HepG2 (cell line): ENCODE results near the gene ARG2. TPM values are rescaled to one million over a fixed set of nuclear protein-coding genes. Genes with fewer than 3 reads are reported as not detected.

ENCODE experiments used
- ATAC-seq: fragments of 200-7000 bp; cut with Tn5 transposase; 3 replicates; pipeline ENCODE4 v1.9.1; 2020; ENCODE audit warnings: mild to moderate bottlenecking, moderate library complexity
- BruUV-seq: library from RNA; stranded (reverse); fragments of 400-500 nt; replicated peaks from 2 replicates; lab custom pipeline; 2021; lab: Mats Ljungman, UMichigan
- CTCF ChIA-PET: fragments of 300-600 bp; formaldehyde crosslinking; extraction: SDS; loops from one replicate; lab custom pipeline; 2021; ENCODE audit warnings: low total read pairs, inconsistent platforms, low intra/inter-chr PET ratio; lab: Yijun Ruan, JAX
- POLR2A ChIA-PET: fragments of 350-600 bp; sonication (Branson Sonifier 250); formaldehyde crosslinking; loops from one replicate; lab custom pipeline; 2020; ENCODE audit warnings: antibody characterized with exemption, inconsistent platforms; lab: Yijun Ruan, JAX
- DNase-seq: peaks from one replicate; pipeline ENCODE4 v3.0.0-alpha.2; 2015; ENCODE audit warnings: low spot score
- FAIRE-seq: peaks from 3 replicates; lab custom pipeline; 2011; peaks lifted over from hg19 to GRCh38; lab: Jason Lieb, UNC
- H2AFZ ChIP-seq: one replicate; pipeline ENCODE4 v1.6.1; 2011; ENCODE audit warnings: low read length, inconsistent platforms
- H3K27ac ChIP-seq: fragments of 300-600 bp; 3 replicates; pipeline ENCODE4 v1.8.0; 2011; ENCODE audit warnings: mixed run types, mild to moderate bottlenecking, mixed read lengths, low read length, inconsistent platforms; ENCODE audit not compliant: insufficient read depth; ENCODE audit errors: extremely low read length
- H3K27me3 ChIP-seq, 2 experiments: fragments of 200-600 bp in 1 of 2; 2 replicates in 1 of 2; 3 replicates in 1 of 2; pipeline versions ENCODE4 v1.6.0 to v1.8.0; 2011; ENCODE audit warnings: low read length in 2 of 2, mild to moderate bottlenecking in 2 of 2, moderate library complexity in 2 of 2, inconsistent platforms in 1 of 2; ENCODE audit not compliant: insufficient read depth in 2 of 2, control insufficient read depth in 1 of 2
- H3K36me3 ChIP-seq, 2 experiments: fragments of 200-600 bp in 1 of 2; replicated peaks in 1 of 2; 2 replicates in 1 of 2; 3 replicates in 1 of 2; pipeline versions ENCODE4 v1.5.1 to v1.8.0; 2011; ENCODE audit warnings: low read length in 2 of 2, inconsistent platforms in 1 of 2; ENCODE audit not compliant: insufficient read depth in 2 of 2, control insufficient read depth in 1 of 2
- H3K4me1 ChIP-seq: 2 replicates; pipeline ENCODE4 v1.5.1; 2012; ENCODE audit warnings: low read length, inconsistent platforms; ENCODE audit not compliant: insufficient read depth
- H3K4me2 ChIP-seq: 2 replicates; pipeline ENCODE4 v1.6.0; 2011; ENCODE audit warnings: low read depth, low read length, inconsistent platforms
- H3K4me3 ChIP-seq, 3 experiments: fragments of 200-600 bp in 1 of 3; sonication (generic), shearing (Covaris generic) in 1 of 3; replicated peaks in 1 of 3; 2 replicates each; pipeline ENCODE4 v1.5.1; 2011 to 2016; ENCODE audit warnings: low read length in 3 of 3, inconsistent platforms in 2 of 3, low read depth in 2 of 3, mild to moderate bottlenecking in 2 of 3, control low read depth in 1 of 3, mixed read lengths in 1 of 3; ENCODE audit not compliant: insufficient read depth in 1 of 3
- H3K79me2 ChIP-seq: one replicate; pipeline ENCODE4 v1.6.1; 2011; ENCODE audit warnings: low read length, inconsistent platforms; ENCODE audit not compliant: insufficient read depth
- H3K9ac ChIP-seq: 2 replicates; pipeline ENCODE4 v1.6.0; 2011; ENCODE audit warnings: mild to moderate bottlenecking, low read depth, low read length, inconsistent platforms; ENCODE audit not compliant: insufficient read depth
- H3K9me3 ChIP-seq: 2 replicates; pipeline ENCODE4 v1.5.1; 2012; ENCODE audit warnings: mild to moderate bottlenecking, low read length
- H4K20me1 ChIP-seq: 2 replicates; pipeline ENCODE4 v1.6.0; 2011; ENCODE audit warnings: inconsistent platforms, mild to moderate bottlenecking, low read length, moderate library complexity; ENCODE audit not compliant: insufficient read depth
- NFE2 ChIP-seq: sonication (generic); formaldehyde crosslinking; IDR thresholded peaks from 2 replicates; pipeline ENCODE4 v1.4.0; 2020; ENCODE audit warnings: missing genetic modification reagents
- POGZ ChIP-seq: sonication (generic); formaldehyde crosslinking; IDR thresholded peaks from 2 replicates; pipeline ENCODE4 v1.4.0; 2020; ENCODE audit warnings: mild to moderate bottlenecking, missing genetic modification reagents
- SKI ChIP-seq: fragments of 450-650 bp; IDR thresholded peaks from one replicate; pipeline ENCODE4 v1.6.1; 2018; ENCODE audit warnings: mild to moderate bottlenecking; ENCODE audit not compliant: partially characterized antibody
- ZNF317 ChIP-seq: sonication (generic); formaldehyde crosslinking; IDR thresholded peaks from 2 replicates; pipeline ENCODE4 v1.5.0; 2020; ENCODE audit warnings: mild to moderate bottlenecking, missing genetic modification reagents
- ZNF318 ChIP-seq: sonication (generic); formaldehyde crosslinking; IDR thresholded peaks from 2 replicates; pipeline ENCODE4 v1.4.0; 2020; ENCODE audit warnings: mild to moderate bottlenecking, missing genetic modification reagents
- WGBS: methylation state at CpG from one replicate; pipeline ENCODE4 v1.1.6; 2017; ENCODE audit warnings: low lambda C conversion rate; 5-methylcytosine and 5-hydroxymethylcytosine counted together
- in situ Hi-C: cut with HindIII; loops from 2 replicates; pipeline ENCODE4 v1.10.0; 2017; ENCODE audit warnings: low pct_unique_long_range_greater_than_20kb; ENCODE audit not compliant: extremely low pct_ligation_motif_present
- intact Hi-C: fragments of 100-400 bp; cut with micrococcal nuclease; formaldehyde crosslinking; loops from one replicate; pipeline ENCODE4 v1.10.0; 2022; ENCODE audit not compliant: unreplicated experiment
- polyA plus RNA-seq, 8 experiments: library from polyadenylated mRNA; depleted of rRNA in 3 of 8; stranded (reverse) in 7 of 8; unstranded in 1 of 8; fragments of >200 nt; fragmentation: Illumina TruSeq in 4 of 8; extraction: Trizol in 4 of 8; gene quantifications; 2 replicates each; pipeline versions ENCODE4 v1.2.1 to v1.2.3, GENCODE V29; 2011 to 2016; ENCODE audit warnings: low read depth in 4 of 8, missing spikeins in 1 of 8, mixed read lengths in 1 of 8; ENCODE audit not compliant: insufficient read depth in 1 of 8
- total RNA-seq, 5 experiments: library from RNA; depleted of rRNA; stranded (reverse); fragments of >200 nt; fragmentation: Illumina TruSeq; extraction: Trizol; gene quantifications; 2 replicates each; pipeline ENCODE4 v1.2.3, GENCODE V29; 2016; ENCODE audit warnings: low read depth in 1 of 5

ARG2 gene
- total and polyA plus RNA-seq, 2 of the 13 experiments (the other 11 are each of a cell fraction or from before 2014, with no cell fraction given): 37.5 to 73.6 TPM

- 0 out of 2 replicates have a peak, but pooled peaks have one; percentile 17 for TF ChIP-seq ZNF318 (CRISPR knock-in tag)
- TF ChIP-seq ZNF317 (CRISPR knock-in tag): peak; percentile 3; the same call in 1 of the 2 replicates
- 0 out of 2 replicates have a peak, but pooled peaks have one; percentile 1 for TF ChIP-seq POGZ (CRISPR knock-in tag)
These were observed 19.2 kb upstream of the ARG2 start (continued) for GRCh38 chr14:67600562-67600974.

- no peak for FAIRE-seq
- no peak overlapping the region for H3K9ac ChIP-seq
- WGBS: 60% methylated on average over 7 of the region's 7 CpGs
- H3K27me3 ChIP-seq: no peaks in the 10 kb centered on the region; a peak in 1 of 5 replicates
- H2AFZ ChIP-seq: no peak overlapping the region
- no peak overlapping the region for H3K27ac ChIP-seq
- no peaks in the 10 kb centered on the region for H3K36me3 ChIP-seq
- in situ Hi-C loops: loop anchor here (25.0 kb wide), 1 partner anchor 1210 kb away; no protein-coding TSS in a partner anchor
- no peaks in the 10 kb centered on the region for H4K20me1 ChIP-seq
- ATAC-seq: no peak
- BruUV-seq: no TSS peak
- H3K4me1 ChIP-seq: peaks cover 44% of the 10 kb centered on the region
- no peaks in the 10 kb centered on the region for H3K9me3 ChIP-seq
- H3K79me2 ChIP-seq: peaks cover 9% of the 10 kb centered on the region
- POLR2A ChIA-PET: no interaction called here
- CTCF ChIA-PET: no interaction called here
- no peak overlapping the region for H3K4me3 ChIP-seq
- H3K4me2 ChIP-seq: no peak overlapping the region
- no peak for DNase-seq
- intact Hi-C loops: no loop called here
- TF ChIP-seq NFE2 (CRISPR knock-in tag) (no peak), SKI (no peak)
These were observed 17.6 kb upstream of the ARG2 start for GRCh38 chr14:67602076-67602475.
